HG03432 (cell line): ENCODE results near the gene TNK1.

Experiments used
- ATAC-seq: cut with Tn5 transposase; IDR thresholded peaks from one replicate; pipeline ENCODE4 v1.9.1; 2021; ENCODE audit warnings: mild to moderate bottlenecking, moderate library complexity; ENCODE audit not compliant: unreplicated experiment

The TNK1 gene

DNA sequence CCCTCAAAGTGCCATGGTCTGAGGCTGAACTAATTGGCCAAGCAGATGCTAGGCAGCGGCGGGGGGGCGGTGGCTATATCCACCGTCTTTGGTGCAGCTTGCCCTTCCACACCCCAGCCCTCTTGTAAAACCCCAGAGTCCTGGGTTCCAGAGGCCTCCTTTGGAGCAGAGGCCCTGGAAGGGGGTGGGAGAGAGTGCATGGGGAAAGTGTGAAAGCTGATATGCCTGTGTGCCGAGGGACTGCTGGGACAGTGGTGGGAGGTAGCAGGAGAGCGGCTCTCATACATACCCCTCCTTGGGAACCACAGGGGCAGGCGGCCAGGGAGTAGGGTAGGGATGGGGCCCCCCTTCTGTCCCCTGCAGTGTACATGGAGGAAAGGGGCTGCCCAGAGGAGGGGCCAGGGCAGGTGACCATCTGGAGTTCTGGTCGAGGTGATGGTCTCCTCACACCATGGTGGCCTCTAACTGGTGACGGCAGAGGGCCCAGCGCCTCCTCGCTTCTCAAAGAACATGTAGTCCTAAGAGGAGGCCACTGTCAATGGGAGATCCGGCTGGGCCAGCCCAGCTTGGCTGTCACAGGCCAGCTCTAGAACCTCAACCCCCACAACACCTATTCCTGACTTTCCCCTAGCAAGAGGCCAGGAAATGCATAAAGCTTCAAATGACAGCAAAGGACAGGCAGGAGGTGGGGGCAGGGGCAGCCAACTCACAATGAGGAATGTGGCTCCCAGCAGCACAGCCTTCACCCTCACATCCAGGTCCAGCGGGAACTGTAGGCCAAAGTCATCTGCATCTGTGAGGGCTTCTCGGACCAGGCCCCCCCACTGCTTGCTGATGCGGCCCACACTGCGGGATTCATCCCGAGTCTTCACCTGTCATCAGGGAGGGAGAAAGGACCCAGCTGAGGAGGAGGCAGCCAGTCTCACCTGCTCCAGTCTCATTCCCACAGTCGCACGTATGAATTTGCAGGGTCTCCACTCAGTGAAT lies 9.3 kb downstream of the TNK1 start:
- no peak for ATAC-seq

DNA sequence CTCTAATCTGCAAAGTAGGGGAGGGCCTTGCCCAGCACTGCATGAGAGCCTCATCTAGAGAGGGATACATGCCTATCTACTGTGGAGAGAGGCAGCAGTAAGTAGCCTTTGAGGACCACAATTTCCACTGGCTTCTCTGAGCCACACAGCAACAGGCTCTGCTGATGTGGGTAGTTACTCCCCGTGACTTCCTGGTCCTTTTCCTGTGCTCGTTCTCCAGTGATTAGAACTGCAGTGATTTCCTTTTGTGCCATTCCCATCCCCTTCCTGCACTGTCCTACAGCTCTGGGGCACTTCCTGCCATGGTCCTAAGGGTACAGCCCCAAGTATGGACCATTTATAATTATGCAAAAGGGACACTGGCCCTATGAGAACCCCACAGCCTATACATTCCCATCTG lies 10.4 kb downstream of the TNK1 start:
- no peak for ATAC-seq

DNA sequence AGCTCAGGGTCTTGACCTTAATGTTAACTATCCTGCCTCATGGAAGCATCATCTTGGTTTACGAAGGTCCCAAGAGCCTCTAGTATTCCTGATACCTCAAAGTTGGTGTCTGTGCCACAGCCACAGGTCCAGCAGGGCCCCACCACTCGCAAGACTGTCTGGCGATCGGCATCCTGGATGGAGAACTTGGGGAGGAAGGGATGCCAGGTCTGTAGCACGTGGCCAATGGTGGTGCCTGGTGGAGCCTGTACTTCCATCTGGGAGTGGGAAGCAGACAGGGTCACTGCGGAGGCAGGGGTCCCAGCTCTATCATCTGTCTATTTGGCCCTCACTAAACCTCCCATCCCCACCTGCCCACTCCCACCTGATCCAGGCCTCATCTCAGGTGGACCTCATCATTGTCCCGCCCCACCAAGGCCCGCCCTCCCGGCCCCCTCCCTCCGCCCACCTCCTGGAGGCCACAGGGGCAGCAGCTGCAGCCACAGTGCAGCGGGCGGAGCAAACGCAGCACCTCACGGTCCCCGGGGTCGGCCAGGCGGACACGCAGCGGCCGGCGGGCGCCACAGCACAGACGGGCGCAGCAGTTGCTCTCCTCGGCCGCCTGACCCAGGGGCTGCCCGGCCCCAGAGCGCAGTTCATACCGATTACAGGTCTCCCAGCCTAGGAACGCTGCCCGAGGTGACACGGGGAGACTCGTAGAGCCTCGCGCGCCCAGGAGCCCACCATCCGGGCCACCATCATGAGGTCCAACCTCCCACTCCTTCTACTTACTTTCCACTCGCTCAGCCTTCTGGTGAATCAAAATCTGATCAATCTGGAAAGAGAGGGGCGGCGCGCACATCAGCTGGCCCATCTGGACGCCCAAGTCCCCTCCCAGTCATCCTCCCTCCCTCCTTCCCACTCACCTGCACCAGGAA lies 12.1 kb downstream of the TNK1 start:
- no peak for ATAC-seq

DNA sequence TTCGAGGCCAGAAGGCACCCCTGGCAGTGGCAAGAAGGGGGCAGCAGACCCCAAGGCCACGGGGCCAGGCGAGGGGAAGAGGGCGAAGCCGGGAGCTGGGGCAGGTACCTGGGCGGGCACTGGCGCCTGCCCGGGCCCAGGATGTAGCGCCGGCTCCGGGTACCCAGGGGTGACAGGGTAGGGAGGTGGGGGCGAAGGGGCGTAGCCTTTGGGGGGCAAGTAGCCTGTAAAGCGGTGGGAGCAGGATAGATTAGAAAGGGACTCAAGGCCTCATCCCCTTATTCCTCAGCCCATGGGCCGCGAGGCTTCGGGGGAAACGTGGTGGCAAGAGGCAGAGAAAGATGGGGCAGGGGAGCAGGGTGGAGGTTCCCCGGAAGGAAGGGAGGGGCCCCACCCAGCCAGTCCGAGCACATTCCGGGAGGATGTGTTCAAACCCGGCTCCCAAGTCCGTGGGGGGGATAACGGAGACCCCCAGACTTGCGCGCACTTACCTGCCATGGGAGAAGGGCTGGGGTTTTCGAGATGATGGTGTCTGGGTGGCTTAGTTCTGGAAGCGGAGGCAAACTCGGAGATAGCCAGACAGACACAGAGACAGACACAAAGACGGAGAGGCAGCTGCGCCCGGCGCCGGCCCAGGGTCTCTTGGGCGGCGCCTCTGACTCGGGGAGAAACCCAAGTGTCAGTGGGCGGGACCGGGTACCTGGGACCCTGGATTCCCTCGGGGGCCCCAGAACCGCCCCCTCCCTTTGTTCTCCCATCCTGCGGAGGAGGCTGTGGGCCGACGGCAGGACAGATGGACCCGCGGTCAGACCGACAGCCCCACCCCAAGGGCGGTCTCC lies 12.9 kb downstream of the TNK1 start:
- peak; percentile 48 for ATAC-seq

DNA sequence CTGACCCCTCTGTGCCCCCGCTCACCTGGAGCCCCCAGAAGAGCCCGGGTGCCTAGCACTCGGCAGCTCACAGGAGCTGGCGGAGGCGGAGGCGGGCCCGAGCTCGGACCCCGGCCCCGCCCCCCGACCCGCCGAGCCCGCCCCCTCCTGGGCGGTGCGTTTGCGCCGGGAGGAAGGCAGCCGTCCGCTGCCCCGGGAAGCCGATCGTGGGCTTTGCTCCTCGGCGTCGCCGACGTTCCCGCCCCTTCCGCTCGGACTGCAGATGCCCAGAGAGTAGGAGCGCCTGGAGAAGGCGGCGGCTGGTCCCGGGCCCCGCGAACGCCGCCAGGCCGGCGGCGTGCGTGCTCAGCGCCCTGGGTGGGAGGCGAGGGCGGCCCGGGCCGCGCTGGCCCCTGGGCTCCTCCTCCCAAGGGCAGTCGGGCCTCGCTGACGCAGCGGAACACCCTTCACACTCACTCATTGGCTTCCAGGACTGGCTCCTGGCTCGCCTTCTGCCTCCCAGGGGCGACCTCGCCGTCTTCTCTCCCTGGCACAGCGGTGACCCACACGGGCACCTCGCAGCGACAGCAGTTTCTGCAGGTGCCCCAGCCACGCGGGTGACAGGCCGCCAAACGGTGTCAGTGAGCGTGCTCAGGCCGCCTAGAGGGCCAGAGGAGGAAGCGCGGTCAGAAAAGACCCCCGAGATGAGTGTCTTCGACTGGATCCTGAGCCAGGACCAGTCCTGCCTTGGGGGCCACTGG lies 13.7 kb downstream of the TNK1 start, which contains the start of gene PLSCR3:
PLSCR3 (minus strand) TSS at position 74 of the 740 bp plus-strand sequence. CDS start 415 bp downstream, outside the sequence.
- peak; percentile 81 for ATAC-seq

DNA sequence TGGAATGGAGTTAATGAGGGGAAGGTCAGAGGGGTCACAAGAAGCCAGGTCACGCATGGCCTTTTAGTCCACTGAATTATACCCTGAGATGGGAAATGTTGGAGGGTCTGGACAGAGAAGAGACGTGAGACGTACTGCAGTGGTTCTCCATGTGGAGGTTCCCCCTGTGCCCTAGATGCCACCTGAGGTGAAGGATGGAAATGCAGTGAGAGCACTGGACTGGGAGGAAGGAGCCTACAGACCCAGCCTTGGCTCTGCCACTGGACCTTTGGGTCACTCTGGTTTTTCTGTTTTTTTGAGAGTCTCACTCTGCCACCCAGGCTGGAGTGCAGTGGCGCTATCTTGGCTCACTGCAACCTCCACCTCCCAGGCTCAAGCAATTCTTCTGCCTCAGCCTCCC lies 15.3 kb downstream of the TNK1 start:
- no peak for ATAC-seq

DNA sequence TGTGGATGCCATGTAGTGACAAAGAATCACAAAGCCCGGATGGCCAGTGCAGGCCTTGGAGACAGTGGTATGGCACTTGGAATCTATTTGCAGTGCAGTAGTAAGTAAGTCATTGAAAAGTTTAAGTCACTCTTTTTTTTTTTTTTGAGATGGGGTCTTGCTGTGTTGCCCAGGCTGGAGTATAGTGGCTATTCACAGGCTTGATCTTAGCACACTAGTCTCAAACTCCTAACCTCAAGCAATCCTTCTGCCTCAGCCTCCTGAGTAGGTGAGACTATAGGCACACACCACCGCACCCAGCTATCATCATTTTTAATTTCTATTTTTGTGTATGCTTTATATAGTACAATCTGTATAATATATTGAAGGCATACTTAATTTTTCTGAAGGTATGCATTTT lies 17.7 kb downstream of the TNK1 start:
- ATAC-seq = no peak

DNA sequence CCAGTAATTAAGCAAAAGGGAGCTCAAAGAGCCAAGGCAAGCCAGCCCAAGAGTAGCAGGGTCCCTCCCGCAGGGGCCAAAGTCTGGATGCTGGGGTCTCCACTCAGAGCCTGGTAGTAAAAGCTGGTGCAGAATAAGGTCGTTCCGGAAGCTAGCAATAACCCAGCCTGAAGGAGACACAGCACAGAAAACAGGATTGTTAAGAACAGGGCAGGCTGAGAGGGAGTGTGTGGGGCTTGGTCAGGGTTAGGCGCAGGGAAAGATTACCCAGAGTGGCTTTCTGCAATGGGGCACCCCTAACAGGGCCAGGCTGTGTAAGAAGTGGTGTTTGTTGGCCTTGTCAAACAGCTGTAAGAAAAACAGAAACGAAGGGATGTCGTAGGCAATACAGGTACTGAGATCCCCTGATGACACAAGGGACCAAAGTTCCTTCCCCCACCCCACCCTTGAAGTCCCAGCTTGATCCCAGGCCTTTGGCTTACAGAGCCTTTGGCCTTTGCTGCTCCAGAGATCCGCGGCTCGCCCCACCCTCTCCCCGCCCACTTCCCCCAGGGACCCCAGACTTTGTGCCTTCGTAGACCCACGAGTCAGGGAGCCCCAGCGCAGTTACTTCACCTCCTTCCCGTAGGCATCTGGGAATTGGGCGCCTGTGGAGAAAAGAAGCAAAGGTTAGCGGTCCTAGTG lies 22.3 kb downstream of the TNK1 start:
- ATAC-seq = no peak

DNA sequence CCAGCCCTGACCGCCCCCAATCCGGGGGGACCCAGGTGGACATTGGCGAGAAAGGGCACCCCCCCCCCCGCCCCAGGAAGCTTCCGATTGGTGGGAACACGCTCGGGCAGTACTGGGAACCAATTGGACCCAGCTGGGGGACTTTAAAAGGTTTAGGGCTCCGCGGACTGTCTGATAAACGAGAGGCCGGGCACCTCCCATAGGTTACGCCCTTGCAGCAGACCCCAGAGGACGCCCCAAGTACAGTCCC lies 22.8 kb downstream of the TNK1 start:
- ATAC-seq = no peak

DNA sequence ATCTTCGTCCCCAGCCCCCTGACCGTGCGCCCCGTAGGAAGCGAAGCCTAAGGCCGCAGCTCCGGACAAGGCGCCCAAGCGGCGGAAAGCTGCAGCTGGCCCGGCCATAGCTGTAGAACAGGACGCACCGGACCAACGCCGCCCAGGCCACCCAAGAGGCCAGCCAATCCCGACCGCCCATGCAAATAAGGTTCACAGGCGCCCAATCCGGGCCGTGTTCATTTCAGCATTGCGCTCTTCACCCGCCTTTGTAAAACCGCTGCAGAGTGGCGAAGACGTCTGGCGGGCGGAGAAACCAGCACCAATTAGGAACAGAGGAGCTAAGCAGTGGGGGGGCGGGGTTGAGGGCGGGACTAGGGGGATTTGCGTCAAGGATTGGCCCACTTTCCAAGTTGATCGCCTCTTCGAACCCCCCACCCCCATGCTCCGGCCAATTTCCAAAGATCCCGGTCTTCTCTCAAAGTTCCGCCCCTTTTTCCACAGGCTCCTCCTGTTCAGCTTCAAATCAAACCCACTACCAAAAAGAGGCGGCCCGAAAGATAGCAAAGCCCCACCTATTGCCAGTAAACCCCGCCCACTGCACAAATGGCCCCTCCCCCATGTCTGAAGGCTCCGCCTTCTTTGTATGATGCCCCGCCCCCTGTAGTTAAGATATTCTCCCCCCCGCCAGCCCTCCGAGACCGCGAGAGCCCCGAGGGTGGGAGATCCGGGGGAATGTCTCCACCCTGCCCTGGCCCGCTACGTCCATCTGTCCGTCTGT lies 23.3 kb downstream of the TNK1 start, which contains the start of gene TMEM256:
TMEM256 (minus strand) TSS at position 121 of the 760 bp plus-strand sequence; CDS start at position 108, 13 bp downstream.
- ATAC-seq = peak; percentile 81

DNA sequence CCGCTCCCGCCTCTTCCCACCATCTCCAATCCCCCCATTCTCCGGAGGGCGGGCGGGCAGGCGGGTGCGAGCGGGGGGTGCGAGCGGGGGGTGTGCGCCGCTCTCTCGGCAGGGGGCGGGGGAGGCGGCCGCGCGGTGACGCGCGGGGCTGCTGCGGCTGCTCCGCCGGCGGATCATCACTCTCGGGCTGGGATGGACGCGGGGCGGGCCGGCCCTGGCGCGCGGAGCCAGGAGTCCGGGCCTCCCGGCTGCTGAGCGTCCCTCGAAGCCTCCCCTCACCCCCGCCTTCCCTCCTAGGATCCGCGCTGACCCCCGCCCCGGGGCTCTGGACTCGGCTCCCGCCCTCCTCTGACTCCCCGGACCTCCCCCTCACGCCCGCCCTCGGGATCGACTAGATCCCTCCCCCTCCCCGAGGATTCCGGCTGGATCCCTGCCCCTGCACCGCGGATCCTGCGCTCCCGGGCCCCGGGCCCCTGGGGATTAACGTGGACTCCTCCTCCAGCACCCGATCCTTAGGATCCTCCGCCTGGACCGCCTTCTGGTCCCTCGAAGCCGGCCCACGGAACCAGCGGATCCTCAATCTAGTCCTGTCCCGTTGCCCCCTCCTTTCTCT lies 24.0 kb downstream of the TNK1 start:
- peak; percentile 24 for ATAC-seq

DNA sequence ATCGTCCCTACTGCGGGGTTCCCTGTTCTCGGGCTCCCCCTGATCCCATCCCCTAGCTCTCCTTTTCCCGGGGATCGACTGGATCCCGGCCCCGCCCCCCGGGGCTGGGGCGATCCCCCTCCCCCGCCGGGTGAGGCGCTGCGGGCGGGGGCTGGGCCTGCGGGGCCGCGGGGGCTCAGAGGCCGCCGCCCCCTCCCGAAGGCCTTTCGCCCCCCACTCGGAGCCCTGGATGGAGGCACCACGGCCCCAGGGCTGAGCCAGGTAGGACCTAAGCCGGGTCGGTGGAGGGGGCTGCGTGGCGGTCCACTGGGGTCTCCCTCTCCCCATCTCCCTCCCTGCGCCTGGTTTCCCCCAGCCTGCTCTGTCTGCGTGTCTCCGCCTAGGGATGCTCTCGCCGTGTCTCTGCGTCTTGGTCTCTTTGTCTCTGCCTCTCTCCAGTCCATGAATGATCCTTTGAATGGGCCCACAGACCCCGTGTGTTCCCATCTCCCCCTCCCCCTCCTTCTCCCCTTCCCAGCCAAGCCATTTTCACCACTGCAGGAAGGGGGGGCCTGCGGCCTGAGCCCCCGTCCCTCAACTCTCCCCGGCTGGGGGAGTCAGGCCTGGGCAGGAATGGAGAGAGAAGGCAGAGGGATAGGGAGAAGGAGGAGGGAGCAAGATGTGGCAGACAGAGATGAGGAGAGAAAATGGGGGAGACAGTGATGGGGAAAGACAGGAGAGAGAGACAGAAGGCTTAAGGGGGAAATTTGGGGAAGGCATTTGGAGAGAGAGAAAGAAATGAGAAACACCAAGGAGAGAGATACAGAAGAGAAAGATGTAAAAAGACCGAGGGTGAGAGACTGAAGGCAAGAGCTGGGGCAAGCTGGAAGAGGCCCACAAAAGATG lies 24.7 kb downstream of the TNK1 start:
- ATAC-seq = no peak

DNA sequence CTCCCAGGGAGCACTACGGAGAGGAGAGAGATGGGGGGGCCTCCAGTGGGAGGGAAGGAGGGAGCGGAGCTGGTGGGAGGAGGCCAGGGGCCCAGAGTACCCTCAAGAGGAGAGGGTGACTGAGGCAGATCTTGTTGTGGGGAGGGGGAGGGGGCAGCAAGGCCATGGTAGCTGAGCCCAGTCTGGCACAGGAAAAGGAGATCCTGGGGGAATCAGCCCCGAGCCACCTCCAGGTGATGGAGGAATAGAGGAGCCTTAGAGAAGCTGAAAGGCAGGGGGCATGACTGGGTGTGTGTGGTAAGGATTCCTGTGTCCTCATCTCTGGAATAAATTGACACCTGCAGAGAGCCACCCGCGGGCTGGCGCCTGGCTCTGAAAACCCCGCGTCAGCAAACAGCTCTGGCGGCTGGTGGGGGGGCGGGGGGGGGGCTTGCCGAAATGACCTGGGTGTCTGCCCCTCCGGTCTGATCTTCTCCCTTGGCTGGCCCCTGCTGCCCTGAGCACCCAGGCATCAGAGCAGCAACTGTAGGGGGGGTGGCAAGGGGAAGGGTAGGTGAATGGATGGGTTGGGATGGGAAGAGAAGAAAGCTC lies 25.4 kb downstream of the TNK1 start:
- ATAC-seq = no peak

DNA sequence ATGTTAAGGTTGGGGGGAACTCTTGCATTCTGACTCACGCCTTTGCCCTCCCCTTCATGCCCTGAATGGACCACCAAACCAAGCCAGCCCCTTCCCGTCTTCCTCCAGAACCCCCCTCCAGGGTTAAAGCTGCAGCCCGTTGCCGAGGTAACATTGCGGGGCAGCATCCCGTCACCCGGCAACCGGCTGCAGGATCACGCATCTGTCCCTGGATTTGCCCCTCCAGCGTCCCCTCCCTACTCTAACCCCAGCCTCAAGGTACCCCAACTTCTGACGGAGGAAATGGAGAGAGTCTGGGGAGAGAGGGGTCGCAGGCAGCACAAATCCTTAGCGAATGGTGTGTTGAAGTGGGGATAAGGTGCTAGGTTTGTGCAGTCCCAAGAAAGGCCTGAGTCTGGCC lies 26.2 kb downstream of the TNK1 start:
- no peak for ATAC-seq

DNA sequence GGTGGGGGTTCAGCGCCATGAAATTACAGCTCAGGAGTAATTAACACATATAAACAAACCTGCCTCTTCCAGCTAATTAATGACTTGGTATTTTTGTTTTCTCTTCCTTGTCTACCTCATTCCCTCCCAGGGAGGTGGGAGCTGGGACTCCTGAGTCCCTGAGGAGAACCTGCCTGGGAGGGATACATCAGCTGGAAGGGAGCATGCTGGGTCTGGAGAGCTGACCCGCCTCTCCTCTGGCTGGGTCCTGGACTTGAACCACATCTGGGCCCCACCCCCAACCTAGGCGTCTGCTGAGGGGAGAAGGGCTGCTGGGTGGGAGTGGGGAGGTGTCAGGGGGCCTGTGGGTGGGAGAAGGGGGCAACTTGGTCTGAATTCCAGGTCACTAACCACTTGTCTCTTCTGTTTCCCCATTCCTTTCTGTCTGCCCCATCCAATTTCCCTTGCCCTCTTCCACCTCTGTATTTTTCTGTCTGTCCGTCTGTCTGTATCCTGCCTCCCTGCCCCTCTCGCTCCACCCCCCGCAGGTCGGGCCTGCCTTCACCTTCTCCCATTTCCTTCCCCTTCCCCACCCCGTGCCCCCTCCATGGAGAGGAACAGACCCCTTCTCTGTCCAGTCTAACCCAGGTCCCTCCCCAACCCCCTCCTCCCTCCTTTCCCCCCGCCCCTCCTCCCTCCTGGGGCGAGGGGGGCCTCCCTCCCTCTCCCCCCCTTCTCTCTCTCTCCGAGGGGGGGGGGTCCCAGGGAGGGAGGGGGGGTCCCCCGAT lies 26.8 kb downstream of the TNK1 start, which contains the start of gene NLGN2:
NLGN2 (plus strand) TSS at position 361 of the 767 bp plus-strand sequence. CDS start 411 bp downstream, outside the sequence.
- ATAC-seq = no peak

DNA sequence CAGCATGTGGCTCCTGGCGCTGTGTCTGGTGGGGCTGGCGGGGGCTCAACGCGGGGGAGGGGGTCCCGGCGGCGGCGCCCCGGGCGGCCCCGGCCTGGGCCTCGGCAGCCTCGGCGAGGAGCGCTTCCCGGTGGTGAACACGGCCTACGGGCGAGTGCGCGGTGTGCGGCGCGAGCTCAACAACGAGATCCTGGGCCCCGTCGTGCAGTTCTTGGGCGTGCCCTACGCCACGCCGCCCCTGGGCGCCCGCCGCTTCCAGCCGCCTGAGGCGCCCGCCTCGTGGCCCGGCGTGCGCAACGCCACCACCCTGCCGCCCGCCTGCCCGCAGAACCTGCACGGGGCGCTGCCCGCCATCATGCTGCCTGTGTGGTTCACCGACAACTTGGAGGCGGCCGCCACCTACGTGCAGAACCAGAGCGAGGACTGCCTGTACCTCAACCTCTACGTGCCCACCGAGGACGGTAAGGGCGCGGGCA lies 27.4 kb downstream of the TNK1 start:
- ATAC-seq = no peak
